B cell (primary cell): ENCODE results near the gene CDH2. TPM values are rescaled to one million over a fixed set of nuclear protein-coding genes. Genes with fewer than 3 reads are reported as not detected.

Experiments used
- ATAC-seq: fragments of 200-7000 bp; cut with Tn5 transposase; one replicate; pipeline ENCODE4 v1.10.0; 2021; ENCODE audit warnings: low read depth, mild to moderate bottlenecking, moderate number of reproducible peaks, moderate library complexity
- CTCF ChIA-PET: fragments of 350-600 bp; sonication (Branson Sonifier 250); formaldehyde crosslinking; loops from one replicate; lab custom pipeline; 2021; ENCODE audit warnings: antibody characterized with exemption, inconsistent platforms; lab: Charles Lee
- POLR2A ChIA-PET: fragments of 350-600 bp; sonication (Branson Sonifier 250); formaldehyde crosslinking; loops from one replicate; lab custom pipeline; 2021; ENCODE audit warnings: antibody characterized with exemption; lab: Charles Lee
- DNase-seq: peaks from one replicate; pipeline ENCODE4 v3.0.0; 2013
- H2AFZ ChIP-seq: 2 replicates; pipeline ENCODE4 v1.6.1; 2012; ENCODE audit warnings: mild to moderate bottlenecking, low read depth, low read length; ENCODE audit not compliant: insufficient read depth, poor library complexity, severe bottlenecking
- H3K27ac ChIP-seq, 2 donors: 1 replicate in 1 of 2; 2 replicates in 1 of 2; pipeline ENCODE4 v1.5.1; 2012 to 2013; ENCODE audit warnings: low read length in 2 of 2, mild to moderate bottlenecking in 2 of 2, moderate library complexity in 1 of 2
- H3K27me3 ChIP-seq, 4 experiments: fragments of 200-600 bp in 1 of 4; sonication (generic) in 1 of 4; replicated peaks in 1 of 4; 1 replicate in 2 of 4; 2 replicates in 2 of 4; pipeline versions ENCODE4 v1.6.1 to v1.7.0; 2013 to 2016; ENCODE audit warnings: low read length in 3 of 4, mild to moderate bottlenecking in 2 of 4, mixed read lengths in 1 of 4, moderate library complexity in 1 of 4; ENCODE audit not compliant: insufficient read depth in 4 of 4, control insufficient read depth in 3 of 4; ENCODE audit errors: control extremely low read depth in 1 of 4
- H3K36me3 ChIP-seq, 2 experiments: replicated peaks in 1 of 2; 1 replicate in 1 of 2; 2 replicates in 1 of 2; pipeline versions ENCODE4 v1.6.1 to v1.7.1; 2013; ENCODE audit warnings: low read length in 1 of 2; ENCODE audit not compliant: insufficient read depth in 2 of 2, control insufficient read depth in 1 of 2; ENCODE audit errors: control extremely low read depth in 1 of 2, extremely low read depth in 1 of 2
- H3K4me1 ChIP-seq, 2 donors: fragments of 200-600 bp in 1 of 2; sonication (generic) in 1 of 2; 1 replicate in 1 of 2; 2 replicates in 1 of 2; pipeline versions ENCODE4 v1.5.1 to v1.6.1; 2013 to 2017; ENCODE audit warnings: low read length in 2 of 2; ENCODE audit not compliant: control insufficient read depth in 2 of 2, insufficient read depth in 2 of 2
- H3K4me2 ChIP-seq: replicated peaks from 2 replicates; pipeline ENCODE3; 2012; ENCODE audit warnings: mild to moderate bottlenecking, low read depth, low read length; ENCODE audit not compliant: poor library complexity, severe bottlenecking
- H3K4me3 ChIP-seq, 5 experiments: fragments of 200-600 bp in 1 of 5; sonication (generic) in 1 of 5; 1 replicate in 3 of 5; 2 replicates in 2 of 5; pipeline versions ENCODE4 v1.5.1 to v1.7.0; 2011 to 2016; ENCODE audit warnings: low read length in 4 of 5, mild to moderate bottlenecking in 4 of 5, low read depth in 2 of 5, control low read depth in 1 of 5, moderate library complexity in 1 of 5; ENCODE audit not compliant: insufficient read depth in 1 of 5; ENCODE audit errors: control extremely low read depth in 1 of 5, extremely low read depth in 1 of 5
- H3K79me2 ChIP-seq: fragments of 200-600 bp; sonication (generic); one replicate; pipeline ENCODE4 v1.6.0; 2016; ENCODE audit warnings: low read length; ENCODE audit not compliant: control insufficient read depth, insufficient read depth
- H3K9ac ChIP-seq: fragments of 200-600 bp; sonication (generic); 2 replicates; pipeline ENCODE4 v1.6.1; 2017; ENCODE audit warnings: mild to moderate bottlenecking, low read length, moderate library complexity
- H3K9me3 ChIP-seq, 3 donors: one replicate each; pipeline versions ENCODE4 v1.6.1 to v1.7.1; 2013; ENCODE audit warnings: low read length in 2 of 3; ENCODE audit not compliant: control insufficient read depth in 2 of 3, insufficient read depth in 1 of 3; ENCODE audit errors: control extremely low read depth in 1 of 3
- H4K20me1 ChIP-seq: 2 replicates; pipeline ENCODE4 v1.6.0; 2012; ENCODE audit warnings: mild to moderate bottlenecking, low read length; ENCODE audit not compliant: insufficient read depth, control insufficient read depth, poor library complexity, severe bottlenecking
- H3K27ac Mint-ChIP-seq: one replicate; pipeline ENCODE4 v1.8.0; 2021; ENCODE audit warnings: mixed read lengths
- H3K27me3 Mint-ChIP-seq: one replicate; pipeline ENCODE4 v1.8.0; 2021; ENCODE audit warnings: mixed read lengths
- H3K4me1 Mint-ChIP-seq: one replicate; pipeline ENCODE4 v1.8.0; 2021; ENCODE audit warnings: mixed read lengths
- H3K4me3 Mint-ChIP-seq: one replicate; pipeline ENCODE4 v1.8.0; 2021; ENCODE audit warnings: mixed read lengths
- H3K9me3 Mint-ChIP-seq: one replicate; pipeline ENCODE4 v1.8.0; 2022; ENCODE audit warnings: mixed read lengths; ENCODE audit not compliant: insufficient read depth
- CTCF ChIP-seq: fragments of 200-600 bp; IDR thresholded peaks from one replicate; pipeline ENCODE4 v1.8.0; 2022; ENCODE audit warnings: antibody characterized with exemption, mild to moderate bottlenecking
- EZH2 ChIP-seq: IDR thresholded peaks from 2 replicates; pipeline ENCODE4 v1.6.1; 2012; ENCODE audit warnings: borderline replicate concordance, low read depth, mild to moderate bottlenecking, moderate library complexity, low read length; ENCODE audit not compliant: insufficient read depth, poor library complexity, severe bottlenecking
- WGBS: methylation state at CpG from one replicate; pipeline ENCODE4 v1.1.5; 2013; ENCODE audit warnings: missing lambda C conversion rate; ENCODE audit not compliant: insufficient coverage; 5-methylcytosine and 5-hydroxymethylcytosine counted together
- intact Hi-C: fragments of 100-400 bp; cut with micrococcal nuclease; formaldehyde crosslinking; loops from one replicate; pipeline ENCODE4 v1.10.0; 2022
- polyA plus RNA-seq: library from polyadenylated mRNA; depleted of rRNA; stranded (reverse); fragments of >200 nt; gene quantifications from 2 replicates; pipeline ENCODE4 v1.2.3, GENCODE V29; 2012
- total RNA-seq, 2 donors: library from RNA; stranded (reverse); fragments of 120-200 nt in 1 of 2; gene quantifications; 1 replicate in 1 of 2; 2 replicates in 1 of 2; pipeline versions ENCODE4 v1.2.3 to v1.2.4, GENCODE V29; 2013 to 2022

The CDH2 gene
- total and polyA plus RNA-seq, 2 donors (not counting 1 experiment from before 2014, with no cell fraction given) = not detected

- Mint-ChIP-seq H3K4me1 (no peaks in the 10 kb centered on the region), H3K27ac (no peak overlapping the region), H3K4me3 (no peak overlapping the region), H3K9me3 (peaks cover 6% of the 10 kb centered on the region), H3K27me3 (no peaks in the 10 kb centered on the region)
- ATAC-seq (no peak), DNase-seq (no peak)
- WGBS = no CpG with 5 or more reads among the region's 3 CpGs
- H4K20me1 ChIP-seq = no peaks in the 10 kb centered on the region
- H3K9me3 ChIP-seq = no peaks in the 10 kb centered on the region
- ChIA-PET POLR2A (no interaction called here), CTCF (no interaction called here)
- H3K27ac ChIP-seq = no peak overlapping the region
- H3K4me1 ChIP-seq = no peaks in the 10 kb centered on the region
- H3K79me2 ChIP-seq = no peaks in the 10 kb centered on the region
- no peak overlapping the region for H3K4me2 ChIP-seq
- no peak overlapping the region for H3K9ac ChIP-seq
- intact Hi-C loops = no loop called here
- no peak for TF ChIP-seq EZH2
- TF ChIP-seq CTCF = no peak
- no peak overlapping the region for H3K4me3 ChIP-seq
- no peaks in the 10 kb centered on the region for H3K36me3 ChIP-seq
- H3K27me3 ChIP-seq = no peaks in the 10 kb centered on the region
- no peak overlapping the region for H2AFZ ChIP-seq
Measured at GRCh38 chr18:28065793-28066186, 111.1 kb downstream of the CDH2 start.

- Mint-ChIP-seq H3K4me1 (no peaks in the 10 kb centered on the region), H3K9me3 (peaks cover 6% of the 10 kb centered on the region), H3K4me3 (no peak overlapping the region), H3K27me3 (no peaks in the 10 kb centered on the region), H3K27ac (no peak overlapping the region)
- H3K27ac ChIP-seq = no peak overlapping the region
- ATAC-seq = no peak
- H3K9me3 ChIP-seq = no peaks in the 10 kb centered on the region
- H3K4me3 ChIP-seq = no peak overlapping the region
- H3K4me2 ChIP-seq = no peak overlapping the region
- H3K4me1 ChIP-seq = no peaks in the 10 kb centered on the region
- no peaks in the 10 kb centered on the region for H3K27me3 ChIP-seq
- no peak for DNase-seq
- no peak overlapping the region for H2AFZ ChIP-seq
- TF ChIP-seq CTCF (no peak), EZH2 (no peak)
- no peaks in the 10 kb centered on the region for H3K36me3 ChIP-seq
- POLR2A ChIA-PET = no interaction called here
- CTCF ChIA-PET = no interaction called here
- H4K20me1 ChIP-seq = no peaks in the 10 kb centered on the region
- intact Hi-C loops = no loop called here
- no peaks in the 10 kb centered on the region for H3K79me2 ChIP-seq
- WGBS = 100% methylated on average over 1 of the region's 4 CpGs
- no peak overlapping the region for H3K9ac ChIP-seq
Measured at GRCh38 chr18:28065031-28065792, 111.7 kb downstream of the CDH2 start.
